Naive thymus-derived CD8-positive, alpha-beta T cell (primary cell): Measurements from ENCODE around the gene OMA1. TPM values are rescaled to one million over a fixed set of nuclear protein-coding genes. Genes with fewer than 3 reads are reported as not detected.
A peak's percentile ranks its signal among the peaks of the same experiment; 100 is the strongest.

ENCODE experiments used
- ATAC-seq, 2 donors: fragments of 150-1000 bp; cut with Tn5 transposase in 1 of 2; sonication (Bioruptor Pico), chemical (Tn5 transposase) in 1 of 2; 1 replicate in 1 of 2; 2 replicates in 1 of 2; pipeline ENCODE4 v1.10.0; 2021; ENCODE audit warnings: mild to moderate bottlenecking in 2 of 2, moderate library complexity in 2 of 2
- POLR2A ChIA-PET: fragments of 350-600 bp; sonication (Branson Sonifier 250); formaldehyde crosslinking; loops from one replicate; lab custom pipeline; 2021; ENCODE audit warnings: antibody characterized with exemption; lab: Charles Lee
- DNase-seq, 10 donors: peaks; one replicate each; pipeline versions ENCODE4 v3.0.0 to v3.0.0-alpha.2; 2020 to 2022
- H3K27ac Mint-ChIP-seq, 10 donors: one replicate each; pipeline ENCODE4 v1.8.0; 2020 to 2022; ENCODE audit warnings: mild to moderate bottlenecking in 10 of 10, mixed read lengths in 10 of 10, moderate library complexity in 4 of 10, inconsistent platforms in 1 of 10
- H3K27me3 Mint-ChIP-seq, 5 donors: one replicate each; pipeline ENCODE4 v1.8.0; 2021 to 2022; ENCODE audit warnings: mixed read lengths in 5 of 5
- H3K36me3 Mint-ChIP-seq, 3 donors: one replicate each; pipeline ENCODE4 v1.8.0; 2020 to 2022; ENCODE audit warnings: mixed read lengths in 3 of 3, mild to moderate bottlenecking in 2 of 3, inconsistent platforms in 1 of 3
- H3K4me1 Mint-ChIP-seq, 4 donors: one replicate each; pipeline ENCODE4 v1.8.0; 2021 to 2022; ENCODE audit warnings: mixed read lengths in 4 of 4
- H3K4me3 Mint-ChIP-seq, 10 donors: one replicate each; pipeline ENCODE4 v1.8.0; 2020 to 2022; ENCODE audit warnings: mild to moderate bottlenecking in 10 of 10, mixed read lengths in 10 of 10, moderate library complexity in 6 of 10, inconsistent platforms in 1 of 10
- H3K9me3 Mint-ChIP-seq, 9 donors: one replicate each; pipeline ENCODE4 v1.8.0; 2020 to 2022; ENCODE audit warnings: mixed read lengths in 9 of 9, mild to moderate bottlenecking in 3 of 9, inconsistent platforms in 1 of 9, moderate library complexity in 1 of 9
- polyA plus RNA-seq, 3 donors: library from polyadenylated mRNA; unstranded; fragments of 300-500 nt; fragmentation: Illumina TruSeq; gene quantifications; one replicate each; pipeline ENCODE4 v1.2.3, GENCODE V29; 2021
- total RNA-seq, 8 experiments: library from RNA in 2 of 8; stranded (reverse) in 2 of 8; gene quantifications; one replicate each; pipeline ENCODE4 v1.2.3 and lab custom pipeline; 2021 to 2026

Gene OMA1
- total and polyA plus RNA-seq, 5 experiments from 2014 or later: 37.1 to 72.2 (median 55.7) TPM

- POLR2A ChIA-PET: no interaction called here
- Mint-ChIP-seq H3K27ac (no peak overlapping the region), H3K27me3 (no peaks in the 10 kb centered on the region), H3K4me3 (no peak overlapping the region), H3K36me3 (peaks cover 10 to 39% (median 14%) of the 10 kb centered on the region in 3 donors), H3K9me3 (no peaks in the 10 kb centered on the region), H3K4me1 (peaks cover 0 to 4% (median 0%) of the 10 kb centered on the region in 4 donors)
- DNase-seq (no peak), ATAC-seq (no peak)
Measured at GRCh38 chr1:58466630-58467241, 79.8 kb downstream of the OMA1 start.

- Mint-ChIP-seq H3K27ac (no peak overlapping the region), H3K9me3 (no peaks in the 10 kb centered on the region), H3K27me3 (no peaks in the 10 kb centered on the region), H3K4me3 (no peak overlapping the region), H3K4me1 (peaks cover 0 to 4% (median 0%) of the 10 kb centered on the region in 4 donors), H3K36me3 (peaks cover 14 to 40% (median 20%) of the 10 kb centered on the region in 3 donors)
- ATAC-seq (no peak), DNase-seq (no peak)
- POLR2A ChIA-PET: no interaction called here
Measured at GRCh38 chr1:58465825-58466629, 80.5 kb downstream of the OMA1 start.

GRCh38 chr1:58465176-58465575 is 81.3 kb downstream of the OMA1 start:
- no peak overlapping the region for H3K4me3 Mint-ChIP-seq
- peak overlapping the region in 1 of 10 donors; percentile 2 for H3K27ac Mint-ChIP-seq
- H3K9me3 Mint-ChIP-seq: no peaks in the 10 kb centered on the region
- no peak for ATAC-seq
- H3K27me3 Mint-ChIP-seq: no peaks in the 10 kb centered on the region
- H3K36me3 Mint-ChIP-seq: peaks cover 14 to 35% (median 15%) of the 10 kb centered on the region in 3 donors
- H3K4me1 Mint-ChIP-seq: peaks cover 0 to 4% (median 0%) of the 10 kb centered on the region in 4 donors
- DNase-seq: no peak
- POLR2A ChIA-PET: no interaction called here

GRCh38 chr1:58460469-58460868 is 86.1 kb downstream of the OMA1 start:
- H3K9me3 Mint-ChIP-seq: peaks cover 0 to 14% (median 0%) of the 10 kb centered on the region in 9 donors
- H3K4me3 Mint-ChIP-seq: no peak overlapping the region
- no peaks in the 10 kb centered on the region for H3K27me3 Mint-ChIP-seq
- peaks cover 15 to 18% (median 16%) of the 10 kb centered on the region in 3 donors for H3K36me3 Mint-ChIP-seq
- H3K4me1 Mint-ChIP-seq: peaks cover 0 to 4% (median 0%) of the 10 kb centered on the region in 4 donors
- DNase-seq (no peak), ATAC-seq (no peak)
- POLR2A ChIA-PET: no interaction called here
- no peak overlapping the region for H3K27ac Mint-ChIP-seq

- no peak for ATAC-seq
- peaks cover 0 to 14% (median 0%) of the 10 kb centered on the region in 9 donors for H3K9me3 Mint-ChIP-seq
- H3K36me3 Mint-ChIP-seq: peaks cover 15 to 21% (median 18%) of the 10 kb centered on the region in 3 donors
- H3K27me3 Mint-ChIP-seq: no peaks in the 10 kb centered on the region
- DNase-seq: no peak
- H3K4me1 Mint-ChIP-seq: peaks cover 0 to 5% (median 0%) of the 10 kb centered on the region in 4 donors
- POLR2A ChIA-PET: no interaction called here
- H3K4me3 Mint-ChIP-seq: no peak overlapping the region
- no peak overlapping the region for H3K27ac Mint-ChIP-seq
Measured at GRCh38 chr1:58459911-58460310, 86.6 kb downstream of the OMA1 start.

GRCh38 chr1:58457023-58457635 is 89.4 kb downstream of the OMA1 start:
- H3K9me3 Mint-ChIP-seq: peaks cover 0 to 14% (median 0%) of the 10 kb centered on the region in 9 donors
- POLR2A ChIA-PET: no interaction called here
- H3K36me3 Mint-ChIP-seq: peaks cover 12 to 22% (median 14%) of the 10 kb centered on the region in 3 donors
- ATAC-seq (no peak), DNase-seq (no peak)
- no peaks in the 10 kb centered on the region for H3K27me3 Mint-ChIP-seq
- peaks cover 0 to 4% (median 0%) of the 10 kb centered on the region in 4 donors for H3K4me1 Mint-ChIP-seq
- H3K27ac Mint-ChIP-seq: no peak overlapping the region
- H3K4me3 Mint-ChIP-seq: no peak overlapping the region

GRCh38 chr1:58456470-58456869 is 90.1 kb downstream of the OMA1 start:
- POLR2A ChIA-PET: no interaction called here
- H3K36me3 Mint-ChIP-seq: peaks cover 8 to 29% (median 14%) of the 10 kb centered on the region in 3 donors

GRCh38 chr1:58454807-58455206 is 91.7 kb downstream of the OMA1 start:
- Mint-ChIP-seq H3K9me3 (peaks cover 0 to 14% (median 0%) of the 10 kb centered on the region in 9 donors), H3K36me3 (peaks cover 4 to 29% (median 13%) of the 10 kb centered on the region in 3 donors), H3K4me1 (peaks cover 0 to 4% (median 0%) of the 10 kb centered on the region in 4 donors), H3K4me3 (no peak overlapping the region), H3K27me3 (no peaks in the 10 kb centered on the region), H3K27ac (no peak overlapping the region)
- DNase-seq (no peak), ATAC-seq (no peak)
- POLR2A ChIA-PET: no interaction called here

More at GRCh38 chr1:58456470-58456869, 90.1 kb downstream of the OMA1 start:
- no peaks in the 10 kb centered on the region for H3K27me3 Mint-ChIP-seq
- H3K4me1 Mint-ChIP-seq: peaks cover 0 to 4% (median 0%) of the 10 kb centered on the region in 4 donors
- ATAC-seq: no peak
- H3K27ac Mint-ChIP-seq: no peak overlapping the region
- DNase-seq: no peak
- H3K4me3 Mint-ChIP-seq: no peak overlapping the region
- H3K9me3 Mint-ChIP-seq: peaks cover 0 to 14% (median 0%) of the 10 kb centered on the region in 9 donors

- no peak overlapping the region for H3K4me3 Mint-ChIP-seq
- H3K27me3 Mint-ChIP-seq: no peaks in the 10 kb centered on the region
- POLR2A ChIA-PET: no interaction called here
- peaks cover 0 to 4% (median 0%) of the 10 kb centered on the region in 4 donors for H3K4me1 Mint-ChIP-seq
- ATAC-seq (no peak), DNase-seq (no peak)
- peaks cover 0 to 11% (median 0%) of the 10 kb centered on the region in 9 donors for H3K9me3 Mint-ChIP-seq
- H3K36me3 Mint-ChIP-seq: peaks cover 4 to 29% (median 12%) of the 10 kb centered on the region in 3 donors
- H3K27ac Mint-ChIP-seq: no peak overlapping the region
Measured at GRCh38 chr1:58454385-58454784, 92.1 kb downstream of the OMA1 start.

GRCh38 chr1:58451560-58452191 is 94.8 kb downstream of the OMA1 start:
- POLR2A ChIA-PET: no interaction called here
- peaks cover 0 to 37% (median 4%) of the 10 kb centered on the region in 3 donors for H3K36me3 Mint-ChIP-seq

GRCh38 chr1:58447886-58448285 is 98.6 kb downstream of the OMA1 start:
- no peaks in the 10 kb centered on the region for H3K27me3 Mint-ChIP-seq
- ATAC-seq: no peak
- peaks cover 0 to 2% (median 0%) of the 10 kb centered on the region in 4 donors for H3K4me1 Mint-ChIP-seq
- peaks cover 0 to 34% (median 4%) of the 10 kb centered on the region in 3 donors for H3K36me3 Mint-ChIP-seq
- POLR2A ChIA-PET: no interaction called here
- DNase-seq: no peak
- H3K9me3 Mint-ChIP-seq: no peaks in the 10 kb centered on the region
- no peak overlapping the region for H3K4me3 Mint-ChIP-seq
- H3K27ac Mint-ChIP-seq: no peak overlapping the region

More at GRCh38 chr1:58451560-58452191, 94.8 kb downstream of the OMA1 start:
- no peak for DNase-seq
- Mint-ChIP-seq H3K9me3 (no peaks in the 10 kb centered on the region), H3K27me3 (no peaks in the 10 kb centered on the region), H3K27ac (no peak overlapping the region), H3K4me1 (peaks cover 0 to 6% (median 0%) of the 10 kb centered on the region in 4 donors), H3K4me3 (no peak overlapping the region)
- ATAC-seq: no peak

GRCh38 chr1:58447042-58447441 is 99.5 kb downstream of the OMA1 start:
- H3K4me1 Mint-ChIP-seq: peaks cover 0 to 2% (median 0%) of the 10 kb centered on the region in 4 donors
- no peaks in the 10 kb centered on the region for H3K27me3 Mint-ChIP-seq
- H3K9me3 Mint-ChIP-seq: no peaks in the 10 kb centered on the region
- no peak for DNase-seq
- H3K36me3 Mint-ChIP-seq: peaks cover 4 to 35% (median 4%) of the 10 kb centered on the region in 3 donors
- H3K4me3 Mint-ChIP-seq: no peak overlapping the region
- H3K27ac Mint-ChIP-seq: peak overlapping the region in 1 of 10 donors; percentile 73
- ATAC-seq: no peak
- POLR2A ChIA-PET: no interaction called here
